Fibroblast of lung (primary cell): ENCODE data around the gene CMIP.

Experiments used
- CTCF ChIP-seq, 2 donors: IDR thresholded peaks in 1 of 2; conservative IDR thresholded peaks in 1 of 2; 1 replicate in 1 of 2; 2 replicates in 1 of 2; pipeline ENCODE4 v1.5.1; 2011 to 2012; ENCODE audit warnings: low read length in 2 of 2, control low read depth in 1 of 2, inconsistent platforms in 1 of 2, low read depth in 1 of 2, mild to moderate bottlenecking in 1 of 2
- EZH2 ChIP-seq: IDR thresholded peaks from 2 replicates; pipeline ENCODE4 v1.5.1; 2012; ENCODE audit warnings: low read length, control low read depth, mild to moderate bottlenecking; ENCODE audit errors: missing control alignments

GRCh38 chr16:81510016-81510415 is 65.4 kb downstream of the CMIP start:
- TF ChIP-seq CTCF (conservative IDR thresholded peaks at IDR 0.05 in 1 of 2, IDR thresholded peaks at IDR 0.05 in 1 of 2; ENCODE audit: low read depth in 1 of 2, low read length in 2 of 2), result no peak
- TF ChIP-seq EZH2, result no peak
